ENCODE results near the gene ANXA7. TPM values are rescaled to one million over a fixed set of nuclear protein-coding genes. Genes with fewer than 3 reads are reported as not detected.

ANXA7 gene
- total and polyA plus RNA-seq, 8 donors, result 16.2 to 103 (median 58.1) TPM

DNA sequence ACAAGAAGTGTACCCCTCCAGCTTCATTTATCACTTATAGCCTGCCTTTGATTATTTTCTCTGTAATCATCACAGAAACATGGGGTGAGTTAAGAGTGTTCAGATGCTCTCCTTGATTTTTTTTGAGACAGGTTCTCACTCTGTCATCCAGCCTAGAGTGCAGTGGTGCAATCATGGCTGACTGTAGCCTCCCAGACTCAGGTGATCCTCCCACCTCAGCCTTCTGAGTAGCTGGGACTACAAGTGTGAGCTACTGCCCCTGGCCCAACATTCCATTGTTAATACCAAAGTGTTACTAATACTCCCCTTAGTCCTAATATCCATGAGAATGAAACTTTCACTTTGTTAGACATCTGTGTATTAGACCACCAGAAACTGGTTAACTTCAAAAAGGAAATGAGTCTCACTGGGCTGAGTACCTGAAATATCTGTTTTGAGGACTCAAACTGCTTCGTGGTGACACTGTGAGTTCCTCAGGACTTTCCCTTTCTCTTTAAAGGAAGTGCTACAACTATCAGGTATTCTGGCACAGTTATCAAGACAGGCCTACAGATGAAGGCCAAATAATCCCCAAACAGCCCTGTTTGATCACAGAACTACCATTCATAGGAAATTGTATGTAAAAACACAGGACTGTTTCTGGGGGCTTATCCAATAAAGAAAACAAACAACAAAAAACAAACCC is 34.7 kb downstream of the ANXA7 start:
- TF ChIP-seq POLR2A (IDR thresholded peaks at IDR 0.05) (no peak), EP300 (IDR thresholded peaks at IDR 0.05) (no peak), POLR2AphosphoS5 (IDR thresholded peaks at IDR 0.05) (no peak)
- TF ChIP-seq, protein P1, sequence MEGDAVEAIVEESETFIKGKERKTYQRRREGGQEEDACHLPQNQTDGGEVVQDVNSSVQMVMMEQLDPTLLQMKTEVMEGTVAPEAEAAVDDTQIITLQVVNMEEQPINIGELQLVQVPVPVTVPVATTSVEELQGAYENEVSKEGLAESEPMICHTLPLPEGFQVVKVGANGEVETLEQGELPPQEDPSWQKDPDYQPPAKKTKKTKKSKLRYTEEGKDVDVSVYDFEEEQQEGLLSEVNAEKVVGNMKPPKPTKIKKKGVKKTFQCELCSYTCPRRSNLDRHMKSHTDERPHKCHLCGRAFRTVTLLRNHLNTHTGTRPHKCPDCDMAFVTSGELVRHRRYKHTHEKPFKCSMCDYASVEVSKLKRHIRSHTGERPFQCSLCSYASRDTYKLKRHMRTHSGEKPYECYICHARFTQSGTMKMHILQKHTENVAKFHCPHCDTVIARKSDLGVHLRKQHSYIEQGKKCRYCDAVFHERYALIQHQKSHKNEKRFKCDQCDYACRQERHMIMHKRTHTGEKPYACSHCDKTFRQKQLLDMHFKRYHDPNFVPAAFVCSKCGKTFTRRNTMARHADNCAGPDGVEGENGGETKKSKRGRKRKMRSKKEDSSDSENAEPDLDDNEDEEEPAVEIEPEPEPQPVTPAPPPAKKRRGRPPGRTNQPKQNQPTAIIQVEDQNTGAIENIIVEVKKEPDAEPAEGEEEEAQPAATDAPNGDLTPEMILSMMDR (IDR thresholded peaks at IDR 0.05), result no peak
- intact Hi-C loops (cut with DNase I; ENCODE audit: low total_unique reads), result no loop called here
- peaks cover 59 to 100% (median 100%) of the 10 kb centered on the region in 4 donors for H3K36me3 ChIP-seq
- no peak overlapping the region for H3K4me3 ChIP-seq
- DNase-seq, result no peak
- H3K9me3 ChIP-seq, result no peaks in the 10 kb centered on the region
- H3K27ac ChIP-seq, result no peak overlapping the region
- no peaks in the 10 kb centered on the region for H3K4me1 ChIP-seq
- no peaks in the 10 kb centered on the region for H3K27me3 ChIP-seq
- WGBS, 5 donors, result 52 to 87% (median 84%) methylated on average over 1 of the region's 1 CpG

DNA sequence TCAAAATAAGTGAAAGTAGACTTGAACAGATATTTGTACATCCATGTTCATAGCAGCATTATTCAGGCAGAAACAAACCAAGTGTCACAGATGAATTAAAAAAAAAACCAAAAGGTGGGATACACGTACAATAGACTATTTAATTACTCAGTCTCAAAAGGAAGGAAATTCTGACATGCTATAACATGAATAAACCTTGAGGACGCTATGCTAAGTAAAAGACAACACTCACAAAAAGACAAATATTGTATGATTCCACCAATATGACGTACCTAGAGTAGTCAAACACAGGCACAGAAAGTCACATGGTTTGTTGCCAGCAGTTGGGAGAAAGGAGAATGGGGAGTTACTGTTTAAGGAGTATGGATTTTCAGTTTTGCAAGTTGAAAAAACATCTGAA is 37.2 kb downstream of the ANXA7 start:
- Histone ChIP-seq H3K27ac (no peak overlapping the region), H3K36me3 (peaks cover 41 to 100% (median 98%) of the 10 kb centered on the region in 4 donors), H3K4me3 (no peak overlapping the region), H3K4me1 (no peaks in the 10 kb centered on the region), H3K9me3 (no peaks in the 10 kb centered on the region), H3K27me3 (no peaks in the 10 kb centered on the region)
- WGBS, 5 donors, result 72 to 85% (median 84%) methylated on average over 3 of the region's 3 CpGs
- TF ChIP-seq, protein P1 (IDR thresholded peaks at IDR 0.05), result no peak
- TF ChIP-seq POLR2A (IDR thresholded peaks at IDR 0.05) (no peak), POLR2AphosphoS5 (IDR thresholded peaks at IDR 0.05) (no peak), EP300 (IDR thresholded peaks at IDR 0.05) (no peak)
- DNase-seq, result no peak
- intact Hi-C loops (cut with DNase I; ENCODE audit: low total_unique reads), result no loop called here

DNA sequence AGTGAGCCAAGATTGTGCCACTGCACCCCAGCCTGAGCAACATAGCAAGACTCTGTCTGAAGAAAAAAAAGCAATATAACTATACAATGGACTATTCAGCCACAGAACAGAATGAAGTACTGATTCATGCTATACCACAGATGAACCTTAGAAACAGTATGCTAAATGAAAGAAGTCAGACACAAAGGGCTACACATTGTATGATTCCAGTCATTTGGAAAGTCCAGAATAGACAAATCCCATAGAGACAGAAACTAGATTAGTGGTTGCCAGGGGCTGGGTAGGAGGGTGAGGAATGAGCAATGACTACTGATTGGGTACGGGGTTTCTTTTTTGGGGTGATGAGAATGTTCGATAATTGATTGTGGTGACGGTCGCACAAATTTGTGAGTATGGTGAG is 45.6 kb downstream of the ANXA7 start:
- H3K36me3 ChIP-seq, result peaks cover 11 to 94% (median 86%) of the 10 kb centered on the region in 4 donors
- no peaks in the 10 kb centered on the region for H3K9me3 ChIP-seq
- H3K27ac ChIP-seq, result no peak overlapping the region
- TF ChIP-seq, protein P1 (IDR thresholded peaks at IDR 0.05), result no peak
- no peak for TF ChIP-seq POLR2AphosphoS5 (IDR thresholded peaks at IDR 0.05)
- TF ChIP-seq POLR2A (IDR thresholded peaks at IDR 0.05), result no peak
- no peak for TF ChIP-seq EP300 (IDR thresholded peaks at IDR 0.05)
- intact Hi-C loops (cut with DNase I; ENCODE audit: low total_unique reads), result no loop called here
- 93 to 99% (median 94%) methylated on average over 4 of the region's 4 CpGs for WGBS, 5 donors
- H3K4me3 ChIP-seq, result no peak overlapping the region
- no peaks in the 10 kb centered on the region for H3K4me1 ChIP-seq
- H3K27me3 ChIP-seq, result no peaks in the 10 kb centered on the region
- DNase-seq, result no peak

DNA sequence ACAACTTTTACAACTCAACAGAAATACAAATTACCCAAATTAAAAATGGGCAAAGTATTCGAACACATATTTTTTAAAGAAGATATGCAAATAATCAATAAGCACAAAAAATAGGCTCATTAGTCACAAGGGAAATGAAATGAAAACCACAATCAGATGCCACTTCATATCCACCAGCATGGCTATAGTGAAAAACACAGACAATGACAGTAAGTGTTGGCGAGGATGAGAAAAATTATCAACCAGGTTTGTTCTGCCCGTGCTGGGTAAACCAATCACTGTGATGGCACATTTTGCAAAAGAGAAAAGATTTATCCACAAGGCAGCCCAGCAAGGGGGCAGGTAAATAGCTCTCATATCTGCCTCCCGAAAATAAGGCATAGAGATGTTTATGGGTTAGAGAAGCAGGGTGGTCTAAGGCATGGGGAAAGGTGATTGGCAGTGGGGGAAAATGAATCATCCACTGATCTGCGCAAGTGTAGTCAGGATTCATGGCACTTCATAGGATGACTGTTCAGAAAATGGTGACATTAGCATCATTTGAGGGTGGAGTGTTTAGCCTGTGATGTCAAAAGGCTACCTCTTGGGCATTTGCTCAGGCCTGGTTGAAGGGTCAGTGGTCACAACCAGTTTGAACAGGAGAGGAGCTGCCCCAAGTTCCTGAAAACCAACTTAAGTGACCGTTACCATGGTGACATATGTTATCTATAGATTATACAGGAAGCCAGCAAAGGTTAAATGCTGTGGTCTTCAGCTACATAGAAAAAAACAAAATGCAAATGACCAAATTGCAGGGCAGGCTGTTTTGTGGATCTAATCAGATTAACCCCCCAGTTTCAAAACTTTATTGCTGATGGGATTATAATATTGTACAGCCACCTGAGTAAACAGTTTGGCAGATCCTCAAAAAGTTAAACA is 47.2 kb downstream of the ANXA7 start:
- no peak for DNase-seq
- intact Hi-C loops (cut with DNase I; ENCODE audit: low total_unique reads), result no loop called here
- H3K27ac ChIP-seq, result no peak overlapping the region
- WGBS, 5 donors, result 86 to 92% (median 88%) methylated on average over 6 of the region's 6 CpGs
- no peaks in the 10 kb centered on the region for H3K4me1 ChIP-seq
- H3K4me3 ChIP-seq, result no peak overlapping the region
- peaks cover 8 to 78% (median 70%) of the 10 kb centered on the region in 4 donors for H3K36me3 ChIP-seq
- H3K27me3 ChIP-seq, result no peaks in the 10 kb centered on the region
- H3K9me3 ChIP-seq, result no peaks in the 10 kb centered on the region
- TF ChIP-seq EP300 (IDR thresholded peaks at IDR 0.05), result no peak
- TF ChIP-seq, protein P1 (IDR thresholded peaks at IDR 0.05), result no peak

All from stomach (tissue), 9 donors.